Liver (tissue), 9 donors: Measurements from ENCODE around the gene MED17. TPM values are rescaled to one million over a fixed set of nuclear protein-coding genes. Genes with fewer than 3 reads are reported as not detected.

ENCODE experiments used
- DNase-seq: peaks from one replicate; pipeline ENCODE4 v3.0.0-alpha.2; 2017; ENCODE audit warnings: low spot score
- H3K27ac ChIP-seq, 2 donors: one replicate each; pipeline ENCODE4 v1.7.0; 2013; ENCODE audit warnings: inconsistent platforms in 2 of 2, low read length in 2 of 2, control low read depth in 1 of 2, low read depth in 1 of 2, mild to moderate bottlenecking in 1 of 2
- H3K27me3 ChIP-seq, 4 donors: one replicate each; pipeline versions ENCODE4 v1.6.1 to v1.7.0; 2013; ENCODE audit warnings: low read length in 3 of 4, inconsistent platforms in 1 of 4, mild to moderate bottlenecking in 1 of 4, moderate library complexity in 1 of 4; ENCODE audit not compliant: control insufficient read depth in 4 of 4, insufficient read depth in 4 of 4
- H3K36me3 ChIP-seq, 4 donors: one replicate each; pipeline versions ENCODE4 v1.6.1 to v1.7.0; 2013; ENCODE audit warnings: low read length in 3 of 4, mild to moderate bottlenecking in 3 of 4, low read depth in 1 of 4, moderate library complexity in 1 of 4; ENCODE audit not compliant: control insufficient read depth in 4 of 4, insufficient read depth in 3 of 4
- H3K4me1 ChIP-seq, 4 donors: one replicate each; pipeline versions ENCODE4 v1.6.1 to v1.7.0; 2013; ENCODE audit warnings: low read length in 3 of 4, mild to moderate bottlenecking in 3 of 4, moderate library complexity in 1 of 4; ENCODE audit not compliant: control insufficient read depth in 4 of 4, insufficient read depth in 4 of 4
- H3K4me3 ChIP-seq, 3 donors: one replicate each; pipeline versions ENCODE4 v1.6.1 to v1.7.0; 2013; ENCODE audit warnings: low read length in 3 of 3, control low read depth in 1 of 3, low read depth in 1 of 3, mild to moderate bottlenecking in 1 of 3
- H3K9ac ChIP-seq, 2 donors: one replicate each; pipeline ENCODE4 v1.7.0; 2013; ENCODE audit warnings: low read length in 2 of 2, mild to moderate bottlenecking in 2 of 2, moderate library complexity in 2 of 2, control low read depth in 1 of 2, low read depth in 1 of 2
- H3K9me3 ChIP-seq, 4 donors: one replicate each; pipeline versions ENCODE4 v1.6.1 to v1.7.0; 2013; ENCODE audit warnings: low read length in 3 of 4; ENCODE audit not compliant: control insufficient read depth in 4 of 4
- CTCF ChIP-seq: fragments of 150-350 bp; IDR thresholded peaks from 2 replicates; pipeline ENCODE4 v1.5.1; 2017; ENCODE audit warnings: improper control_type of control experiment, low read depth, low read length; ENCODE audit not compliant: missing input control
- EGR1 ChIP-seq, 2 donors: IDR thresholded peaks; 2 replicates each; pipeline ENCODE4 v1.6.1; 2016 to 2018; ENCODE audit warnings: antibody characterized with exemption in 2 of 2, low read depth in 2 of 2
- FOXA1 ChIP-seq: IDR thresholded peaks from 2 replicates; pipeline ENCODE4 v1.6.1; 2016; ENCODE audit warnings: antibody characterized with exemption
- FOXA2 ChIP-seq: IDR thresholded peaks from 2 replicates; pipeline ENCODE4 v1.6.1; 2016; ENCODE audit warnings: antibody characterized with exemption
- GABPA ChIP-seq, 2 donors: IDR thresholded peaks in 1 of 2; conservative IDR thresholded peaks in 1 of 2; 2 replicates each; pipeline ENCODE4 v1.6.1; 2016; ENCODE audit warnings: antibody characterized with exemption in 2 of 2, mild to moderate bottlenecking in 1 of 2, moderate library complexity in 1 of 2
- HNF4A ChIP-seq, 2 donors: conservative IDR thresholded peaks; 2 replicates each; pipeline ENCODE4 v1.6.1; 2016; ENCODE audit warnings: antibody characterized with exemption in 2 of 2, mild to moderate bottlenecking in 2 of 2
- HNF4G ChIP-seq: IDR thresholded peaks from 2 replicates; pipeline ENCODE4 v1.6.1; 2016; ENCODE audit warnings: antibody characterized with exemption
- JUND ChIP-seq, 2 donors: IDR thresholded peaks; 2 replicates each; pipeline ENCODE4 v1.6.1; 2016; ENCODE audit warnings: antibody characterized with exemption in 2 of 2
- MAX ChIP-seq: IDR thresholded peaks from 2 replicates; pipeline ENCODE4 v1.6.1; 2016; ENCODE audit warnings: antibody characterized with exemption
- NR2F2 ChIP-seq: IDR thresholded peaks from 2 replicates; pipeline ENCODE4 v1.6.1; 2016; ENCODE audit warnings: antibody characterized with exemption
- RAD21 ChIP-seq, 2 donors: IDR thresholded peaks; 2 replicates each; pipeline ENCODE4 v1.6.1; 2016; ENCODE audit warnings: antibody characterized with exemption in 2 of 2, mild to moderate bottlenecking in 2 of 2
- REST ChIP-seq: IDR thresholded peaks from 2 replicates; pipeline ENCODE4 v1.6.1; 2016; ENCODE audit warnings: antibody characterized with exemption, mild to moderate bottlenecking
- RXRA ChIP-seq, 2 donors: IDR thresholded peaks; 2 replicates each; pipeline ENCODE4 v1.6.1; 2017 to 2018; ENCODE audit warnings: antibody characterized with exemption in 2 of 2, mild to moderate bottlenecking in 1 of 2
- SP1 ChIP-seq: IDR thresholded peaks from 2 replicates; pipeline ENCODE4 v1.6.1; 2018; ENCODE audit warnings: antibody characterized with exemption, mild to moderate bottlenecking
- TAF1 ChIP-seq: conservative IDR thresholded peaks from 2 replicates; pipeline ENCODE4 v1.6.1; 2016; ENCODE audit warnings: antibody characterized with exemption, mild to moderate bottlenecking
- YY1 ChIP-seq: IDR thresholded peaks from 2 replicates; pipeline ENCODE4 v1.6.1; 2016; ENCODE audit warnings: antibody characterized with exemption, mild to moderate bottlenecking
- WGBS: extraction: QIAGEN DNeasy Blood & Tissue Kit; methylation state at CpG from one replicate; pipeline ENCODE4 v1.1.7; 2013; 5-methylcytosine and 5-hydroxymethylcytosine counted together
- polyA plus RNA-seq, 2 donors: library from polyadenylated mRNA; stranded (reverse) in 1 of 2; unstranded in 1 of 2; fragments of 200-250 nt in 1 of 2; fragments of >200 nt in 1 of 2; fragmentation: Nextera tagmentation in 1 of 2; extraction: Ambion mirVana in 1 of 2; gene quantifications; one replicate each; pipeline versions ENCODE4 v1.2.1 to v1.2.3, GENCODE V29; 2013 to 2015
- total RNA-seq, 2 donors: library from RNA; depleted of rRNA; stranded (reverse); fragments of >200 nt; gene quantifications; one replicate each; pipeline ENCODE4 v1.2.3, GENCODE V29; 2014
- TF ChIP-seq, protein P1 (sequence below): IDR thresholded peaks from 2 replicates; pipeline ENCODE4 v1.6.1; 2016; ENCODE audit warnings: antibody characterized with exemption
- TF ChIP-seq, protein P2 (sequence below): IDR thresholded peaks from 2 replicates; pipeline ENCODE4 v1.6.1; 2016; ENCODE audit warnings: antibody characterized with exemption
- donor health status: healthy.
- donor health status: healthy.
- donor health status: healthy.
- donor health status: healthy.
- donor health status: healthy.

Gene MED17
- total and polyA plus RNA-seq, 4 donors = 2.8 to 12.7 (median 7.5) TPM

GRCh38 chr11:93821617-93822016 is 37.5 kb downstream of the MED17 start:
- no peaks in the 10 kb centered on the region for H3K27me3 ChIP-seq
- H3K36me3 ChIP-seq = peaks cover 0 to 2% (median 0%) of the 10 kb centered on the region in 4 donors
- 23% methylated on average over 2 of the region's 2 CpGs for WGBS
- no peak for DNase-seq
- H3K9me3 ChIP-seq = no peaks in the 10 kb centered on the region
- H3K4me1 ChIP-seq = no peaks in the 10 kb centered on the region
- H3K27ac ChIP-seq = no peak overlapping the region
- H3K4me3 ChIP-seq = no peak overlapping the region
- H3K9ac ChIP-seq = no peak overlapping the region
- no peak for TF ChIP-seq RAD21 (IDR thresholded peaks at IDR 0.05)
- TF ChIP-seq FOXA1 = no peak
- TF ChIP-seq RXRA (IDR thresholded peaks at IDR 0.05) = no peak
- TF ChIP-seq YY1 = no peak
- no peak for TF ChIP-seq HNF4A (conservative IDR thresholded peaks at IDR 0.05)
- TF ChIP-seq HNF4G = no peak
- no peak for TF ChIP-seq EGR1 (IDR thresholded peaks at IDR 0.05; ENCODE audit: low read depth in 2 of 2)
- no peak for TF ChIP-seq TAF1
- TF ChIP-seq FOXA2 = no peak
- no peak for TF ChIP-seq SP1

- no peak overlapping the region for H3K9ac ChIP-seq
- no peaks in the 10 kb centered on the region for H3K4me1 ChIP-seq
- TF ChIP-seq JUND (IDR thresholded peaks at IDR 0.05) (no peak), REST (no peak), RAD21 (IDR thresholded peaks at IDR 0.05) (no peak), YY1 (no peak), EGR1 (IDR thresholded peaks at IDR 0.05; ENCODE audit: low read depth in 2 of 2) (no peak), GABPA (IDR thresholded peaks at IDR 0.05 in 1 of 2, conservative IDR thresholded peaks at IDR 0.05 in 1 of 2) (no peak), FOXA1 (no peak), FOXA2 (no peak), MAX (no peak), TAF1 (no peak), HNF4G (no peak), NR2F2 (no peak), HNF4A (conservative IDR thresholded peaks at IDR 0.05) (no peak), RXRA (IDR thresholded peaks at IDR 0.05) (no peak), SP1 (no peak), CTCF (no peak)
- TF ChIP-seq, protein P1, sequence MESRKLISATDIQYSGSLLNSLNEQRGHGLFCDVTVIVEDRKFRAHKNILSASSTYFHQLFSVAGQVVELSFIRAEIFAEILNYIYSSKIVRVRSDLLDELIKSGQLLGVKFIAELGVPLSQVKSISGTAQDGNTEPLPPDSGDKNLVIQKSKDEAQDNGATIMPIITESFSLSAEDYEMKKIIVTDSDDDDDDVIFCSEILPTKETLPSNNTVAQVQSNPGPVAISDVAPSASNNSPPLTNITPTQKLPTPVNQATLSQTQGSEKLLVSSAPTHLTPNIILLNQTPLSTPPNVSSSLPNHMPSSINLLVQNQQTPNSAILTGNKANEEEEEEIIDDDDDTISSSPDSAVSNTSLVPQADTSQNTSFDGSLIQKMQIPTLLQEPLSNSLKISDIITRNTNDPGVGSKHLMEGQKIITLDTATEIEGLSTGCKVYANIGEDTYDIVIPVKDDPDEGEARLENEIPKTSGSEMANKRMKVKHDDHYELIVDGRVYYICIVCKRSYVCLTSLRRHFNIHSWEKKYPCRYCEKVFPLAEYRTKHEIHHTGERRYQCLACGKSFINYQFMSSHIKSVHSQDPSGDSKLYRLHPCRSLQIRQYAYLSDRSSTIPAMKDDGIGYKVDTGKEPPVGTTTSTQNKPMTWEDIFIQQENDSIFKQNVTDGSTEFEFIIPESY = no peak
- TF ChIP-seq, protein P2, sequence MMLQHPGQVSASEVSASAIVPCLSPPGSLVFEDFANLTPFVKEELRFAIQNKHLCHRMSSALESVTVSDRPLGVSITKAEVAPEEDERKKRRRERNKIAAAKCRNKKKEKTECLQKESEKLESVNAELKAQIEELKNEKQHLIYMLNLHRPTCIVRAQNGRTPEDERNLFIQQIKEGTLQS = no peak
- H3K9me3 ChIP-seq = no peaks in the 10 kb centered on the region
- H3K36me3 ChIP-seq = no peaks in the 10 kb centered on the region
- no peak overlapping the region for H3K4me3 ChIP-seq
- 91% methylated on average over 5 of the region's 5 CpGs for WGBS
- DNase-seq = no peak
- H3K27me3 ChIP-seq = no peaks in the 10 kb centered on the region
- H3K27ac ChIP-seq = no peak overlapping the region
Measured at GRCh38 chr11:93822359-93822758, 38.3 kb downstream of the MED17 start.
